ENCODE results near the gene G6PC1.

- TF ChIP-seq CTCF (IDR thresholded peaks at IDR 0.05) (no peak), POLR2A (IDR thresholded peaks at IDR 0.05) (no peak)
Observed at GRCh38 chr17:42866216-42866615, 34.4 kb upstream of the G6PC1 start.

All from tibial nerve (tissue), 3 donors.